Cardiac muscle cell (in vitro differentiated cells and primary cell): ENCODE data around the gene ARHGEF37. TPM values are rescaled to one million over a fixed set of nuclear protein-coding genes. Genes with fewer than 3 reads are reported as not detected.

ENCODE experiments used
- DNase-seq, 2 donors: peaks; one replicate each; pipeline versions ENCODE4 v3.0.0 to v3.0.0-alpha.2; 2010 to 2017; ENCODE audit warnings: low read depth in 1 of 2, low spot score in 1 of 2
- H3K27ac ChIP-seq: fragments of 200-600 bp; sonication (generic); 2 replicates; pipeline ENCODE4 v1.5.1; 2016
- H3K27me3 ChIP-seq: fragments of 200-600 bp; sonication (generic); 2 replicates; pipeline ENCODE4 v1.6.0; 2016; ENCODE audit warnings: control low read depth
- H3K36me3 ChIP-seq: fragments of 200-600 bp; sonication (generic); 2 replicates; pipeline ENCODE4 v1.5.1; 2016; ENCODE audit warnings: control low read depth
- H3K4me1 ChIP-seq: fragments of 200-600 bp; sonication (generic); 2 replicates; pipeline ENCODE4 v1.8.1; 2017; ENCODE audit warnings: low read depth, mild to moderate bottlenecking, mixed run types
- H3K4me3 ChIP-seq: fragments of 200-600 bp; sonication (generic); 2 replicates; pipeline ENCODE4 v1.5.1; 2016; ENCODE audit warnings: mild to moderate bottlenecking
- H3K9me3 ChIP-seq: fragments of 200-600 bp; sonication (generic); 2 replicates; pipeline ENCODE4 v1.5.1; 2017; ENCODE audit warnings: low read depth, mild to moderate bottlenecking, control low read depth
- polyA plus RNA-seq: library from polyadenylated mRNA; unstranded; fragments of >200 nt; fragmentation: Nextera tagmentation; extraction: Ambion mirVana; gene quantifications from 2 replicates; pipeline ENCODE4 v1.2.1, GENCODE V29; 2016
- total RNA-seq: library from RNA; depleted of rRNA; stranded (reverse); fragments of >200 nt; gene quantifications from 2 replicates; pipeline ENCODE4 v1.2.3, GENCODE V29; 2016
- TF ChIP-seq, protein P1 (sequence below): IDR thresholded peaks from 2 replicates; pipeline ENCODE4 v1.5.1; 2012; ENCODE audit warnings: low read depth, mild to moderate bottlenecking, low read length

The ARHGEF37 gene
- total and polyA plus RNA-seq, 2 experiments from 2014 or later: 4.2 to 6.3 TPM

DNA sequence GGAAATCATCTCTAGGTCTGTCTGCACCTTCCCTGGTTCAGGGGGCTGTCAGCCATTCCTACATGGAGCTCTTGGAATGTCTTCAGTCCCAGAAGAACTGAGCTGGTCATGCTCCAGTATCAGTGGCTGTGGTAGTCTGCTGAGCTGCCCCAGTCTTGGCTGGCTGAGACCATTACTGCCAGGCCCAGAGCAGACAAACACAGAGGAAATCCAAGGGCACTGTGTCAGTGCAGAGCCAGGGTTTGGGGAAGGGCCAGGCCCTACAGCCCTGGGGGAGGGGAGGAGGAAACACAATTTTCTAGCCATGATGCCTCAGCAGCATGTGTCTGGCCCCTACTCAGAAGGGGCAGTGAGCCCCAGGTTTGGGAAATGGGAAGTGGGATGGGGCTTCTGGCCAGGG, 58.4 kb downstream of the ARHGEF37 start:
- H3K4me3 ChIP-seq: no peak overlapping the region
- no peak for DNase-seq
- no peaks in the 10 kb centered on the region for H3K4me1 ChIP-seq
- no peaks in the 10 kb centered on the region for H3K36me3 ChIP-seq
- H3K9me3 ChIP-seq: no peaks in the 10 kb centered on the region
- no peaks in the 10 kb centered on the region for H3K27me3 ChIP-seq
- no peak overlapping the region for H3K27ac ChIP-seq
- TF ChIP-seq, protein P1, sequence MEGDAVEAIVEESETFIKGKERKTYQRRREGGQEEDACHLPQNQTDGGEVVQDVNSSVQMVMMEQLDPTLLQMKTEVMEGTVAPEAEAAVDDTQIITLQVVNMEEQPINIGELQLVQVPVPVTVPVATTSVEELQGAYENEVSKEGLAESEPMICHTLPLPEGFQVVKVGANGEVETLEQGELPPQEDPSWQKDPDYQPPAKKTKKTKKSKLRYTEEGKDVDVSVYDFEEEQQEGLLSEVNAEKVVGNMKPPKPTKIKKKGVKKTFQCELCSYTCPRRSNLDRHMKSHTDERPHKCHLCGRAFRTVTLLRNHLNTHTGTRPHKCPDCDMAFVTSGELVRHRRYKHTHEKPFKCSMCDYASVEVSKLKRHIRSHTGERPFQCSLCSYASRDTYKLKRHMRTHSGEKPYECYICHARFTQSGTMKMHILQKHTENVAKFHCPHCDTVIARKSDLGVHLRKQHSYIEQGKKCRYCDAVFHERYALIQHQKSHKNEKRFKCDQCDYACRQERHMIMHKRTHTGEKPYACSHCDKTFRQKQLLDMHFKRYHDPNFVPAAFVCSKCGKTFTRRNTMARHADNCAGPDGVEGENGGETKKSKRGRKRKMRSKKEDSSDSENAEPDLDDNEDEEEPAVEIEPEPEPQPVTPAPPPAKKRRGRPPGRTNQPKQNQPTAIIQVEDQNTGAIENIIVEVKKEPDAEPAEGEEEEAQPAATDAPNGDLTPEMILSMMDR: no peak

DNA sequence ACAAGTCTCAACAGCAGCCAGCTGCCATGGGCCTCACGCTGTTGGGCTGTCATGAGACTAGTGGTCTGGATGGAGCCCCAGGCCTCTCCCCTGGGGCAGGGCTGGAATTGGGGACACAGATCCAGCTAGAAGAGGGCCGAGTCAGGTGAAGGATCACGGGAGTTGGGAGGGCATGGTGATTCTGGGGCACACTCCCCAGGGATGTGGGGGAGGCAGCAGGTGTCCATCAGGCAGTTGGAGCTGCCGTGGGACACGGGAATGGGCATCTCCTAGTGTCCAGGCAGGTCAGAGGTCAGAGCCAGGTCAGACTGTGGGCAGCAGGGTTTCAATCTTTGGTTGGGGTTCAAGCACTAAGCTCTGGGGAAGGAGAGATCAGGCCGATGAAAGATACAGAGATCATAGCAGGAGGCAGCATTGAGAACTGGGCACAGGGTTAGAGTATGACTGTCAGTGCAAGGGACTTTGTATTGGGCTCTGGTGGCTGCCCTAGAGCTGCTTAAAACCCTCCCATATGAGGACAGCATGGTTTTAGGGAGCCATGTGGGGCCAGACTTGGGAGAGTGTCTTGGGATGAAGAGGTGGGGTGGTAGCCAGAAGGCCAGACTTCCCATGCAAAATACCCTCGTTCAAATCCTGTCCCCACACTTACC, 59.2 kb downstream of the ARHGEF37 start:
- Histone ChIP-seq H3K4me3 (no peak overlapping the region), H3K27me3 (no peaks in the 10 kb centered on the region), H3K4me1 (no peaks in the 10 kb centered on the region), H3K36me3 (no peaks in the 10 kb centered on the region), H3K27ac (no peak overlapping the region), H3K9me3 (no peaks in the 10 kb centered on the region)
- no peak for DNase-seq
- TF ChIP-seq, protein P1: no peak

DNA sequence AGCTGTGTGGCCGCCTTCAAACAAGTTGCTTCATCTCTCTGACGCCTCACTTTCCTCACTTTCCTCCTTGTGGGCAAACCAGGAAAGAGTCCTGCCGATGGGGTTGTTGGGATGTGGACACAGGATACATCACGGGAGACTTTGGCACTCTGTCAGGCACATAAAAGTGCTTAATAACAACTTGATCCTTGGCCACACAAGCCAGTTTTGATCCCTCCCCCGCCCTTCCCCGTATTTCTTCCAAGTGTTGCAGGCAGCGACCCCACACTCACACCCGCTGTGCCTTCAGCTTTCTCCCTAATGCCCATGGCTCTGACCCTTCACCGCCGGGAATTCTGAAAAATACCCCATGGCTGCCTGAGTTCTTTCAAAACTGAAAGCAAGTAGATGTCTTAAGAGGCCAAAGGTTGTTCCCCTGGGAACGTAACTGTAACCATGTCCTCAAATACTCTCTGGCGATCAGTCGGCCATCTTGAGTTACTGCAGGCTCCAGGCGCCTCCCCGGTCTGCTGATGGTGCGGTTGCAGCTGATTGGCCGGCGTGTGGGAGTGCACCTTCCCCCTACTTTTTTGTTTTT, 59.8 kb downstream of the ARHGEF37 start:
- H3K4me1 ChIP-seq: no peaks in the 10 kb centered on the region
- no peak overlapping the region for H3K4me3 ChIP-seq
- H3K27me3 ChIP-seq: no peaks in the 10 kb centered on the region
- H3K36me3 ChIP-seq: no peaks in the 10 kb centered on the region
- H3K27ac ChIP-seq: no peak overlapping the region
- TF ChIP-seq, protein P1: no peak
- DNase-seq: peak in 1 of 2 donors; percentile 63
- no peaks in the 10 kb centered on the region for H3K9me3 ChIP-seq

DNA sequence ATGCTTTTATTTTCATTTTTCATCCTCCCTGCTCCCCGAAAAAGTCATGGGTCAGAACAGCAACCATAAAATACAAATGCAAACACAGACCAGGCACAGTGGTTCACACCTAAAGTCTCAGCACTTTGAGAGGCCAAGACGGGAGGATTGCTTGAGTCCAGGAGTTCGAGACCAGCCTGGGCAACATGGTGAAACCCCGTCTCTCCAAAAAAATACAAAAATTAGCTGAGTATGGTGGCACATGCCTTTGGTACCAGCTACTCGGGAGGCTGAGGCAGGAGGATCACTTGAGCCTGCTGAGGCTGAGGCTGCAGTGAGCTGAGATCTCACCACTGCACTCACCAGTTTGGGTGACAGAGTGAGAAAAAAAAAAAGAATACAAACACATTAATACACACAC, 60.3 kb downstream of the ARHGEF37 start:
- TF ChIP-seq, protein P1: no peak
- Histone ChIP-seq H3K4me1 (no peaks in the 10 kb centered on the region), H3K36me3 (no peaks in the 10 kb centered on the region), H3K27me3 (no peaks in the 10 kb centered on the region), H3K4me3 (no peak overlapping the region), H3K9me3 (no peaks in the 10 kb centered on the region), H3K27ac (no peak overlapping the region)
- DNase-seq: no peak

DNA sequence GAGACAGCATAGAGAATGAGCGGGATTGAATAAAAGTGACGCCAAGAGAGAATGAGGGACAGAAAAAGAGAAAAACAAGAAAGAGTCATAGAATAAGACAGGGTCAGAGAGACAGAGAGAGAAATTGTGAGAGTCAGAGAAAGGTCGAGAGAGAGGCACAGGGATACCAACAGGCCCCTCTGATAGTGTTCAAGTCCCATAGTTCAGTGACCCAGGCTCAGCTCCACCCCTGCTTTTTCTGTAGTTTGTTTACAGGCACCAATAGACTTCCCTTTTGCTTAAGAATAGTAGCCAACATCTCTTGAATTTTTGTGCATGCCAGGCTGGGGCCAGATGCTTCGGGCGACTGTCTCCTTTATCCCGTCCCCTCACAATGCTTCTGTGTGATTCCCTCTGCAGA, 62.5 kb downstream of the ARHGEF37 start:
- no peaks in the 10 kb centered on the region for H3K4me1 ChIP-seq
- DNase-seq: no peak
- no peak overlapping the region for H3K4me3 ChIP-seq
- no peak overlapping the region for H3K27ac ChIP-seq
- no peaks in the 10 kb centered on the region for H3K36me3 ChIP-seq
- TF ChIP-seq, protein P1: no peak
- no peaks in the 10 kb centered on the region for H3K9me3 ChIP-seq
- no peaks in the 10 kb centered on the region for H3K27me3 ChIP-seq
